Left ventricle myocardium superior (tissue), 1 donor: ENCODE results near the gene ENOX1. TPM values are rescaled to one million over a fixed set of nuclear protein-coding genes. Genes with fewer than 3 reads are reported as not detected.
"Not testable (repeated sequence)": the region's sequence is repeated elsewhere in the genome, so short reads cannot be mapped to it uniquely, and the experiment has no call there.

Experiments
- ATAC-seq: fragments of 200-7000 bp; cut with Tn5 transposase; one replicate; pipeline ENCODE4 v1.9.1; 2020; ENCODE audit warnings: mild to moderate bottlenecking, moderate library complexity
- DNase-seq: peaks from one replicate; pipeline ENCODE4 v3.0.0-alpha.2; 2020
- intact Hi-C: fragments of 100-400 bp; cut with micrococcal nuclease; formaldehyde crosslinking; loops from one replicate; pipeline ENCODE4 v1.11.0; 2022
- total RNA-seq: library from RNA; stranded (reverse); fragmentation: NEBNext Ultra II Directional; extraction: Animal tissue kit (Norgen Biotek cat#: 25700); gene quantifications from one replicate; pipeline ENCODE4 v1.2.1, GENCODE V29; 2021
- donor health status: DM: no; HTN: yes; CAD: no; lungs with severe emphysema.

Gene ENOX1
- total RNA-seq, 1 donor from 2014 or later = 6.8 TPM

DNA sequence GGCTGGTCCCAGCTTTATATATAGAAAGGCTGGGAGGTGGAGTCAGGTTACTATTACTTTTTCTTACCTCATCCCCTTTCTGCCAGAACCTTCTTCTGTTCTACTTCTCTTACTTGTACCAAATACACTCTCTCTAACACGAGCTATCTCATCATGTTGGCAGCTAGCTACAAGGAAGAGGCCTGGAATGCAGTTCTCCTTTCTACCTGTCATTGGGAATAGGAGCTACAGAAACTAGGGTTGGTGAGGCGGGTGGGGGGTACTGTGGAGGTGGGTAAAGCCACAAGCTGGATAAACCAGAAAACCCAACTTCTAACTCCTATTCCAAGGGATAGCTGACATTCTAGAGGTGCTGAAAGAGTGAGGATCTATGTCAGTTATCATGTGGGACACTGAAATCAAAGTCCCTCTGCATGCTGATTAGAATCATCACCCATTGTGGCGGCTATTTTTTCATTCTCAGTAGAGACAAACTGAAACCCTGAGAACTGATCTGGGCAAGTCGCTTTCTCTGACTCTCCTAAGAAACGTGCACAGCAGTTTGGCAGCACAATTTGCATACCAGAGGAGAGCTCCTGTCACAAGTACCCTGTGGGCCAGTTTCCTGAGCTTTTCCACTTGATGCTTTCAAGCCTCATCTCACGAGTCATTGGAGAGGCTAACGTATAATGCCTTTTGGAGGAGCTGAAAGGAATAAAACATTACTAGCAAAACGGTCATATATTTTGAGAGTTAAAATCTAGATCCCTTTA lies 358.1 kb downstream of the ENOX1 start:
- intact Hi-C loops = no loop called here
- DNase-seq (no peak), ATAC-seq (no peak)

DNA sequence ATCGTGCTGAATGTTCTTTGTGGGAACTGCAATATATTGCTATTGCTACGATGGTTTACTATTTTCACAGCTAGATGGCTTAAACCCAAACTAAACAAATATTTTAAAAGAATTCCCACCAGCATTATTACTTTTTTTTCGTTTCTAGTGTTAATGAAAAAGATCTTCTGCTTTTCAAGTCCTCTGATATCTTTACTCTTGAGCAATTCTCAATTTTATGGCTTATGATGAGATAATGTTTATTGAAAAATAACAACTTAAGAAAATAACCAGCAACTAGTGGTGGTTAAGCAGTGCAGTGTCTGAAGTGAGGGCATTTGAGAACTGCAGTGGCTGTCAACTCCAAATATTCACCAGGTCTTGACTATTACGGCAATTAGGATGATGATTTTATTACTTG lies 360.4 kb downstream of the ENOX1 start:
- ATAC-seq (no peak), DNase-seq (no peak)
- intact Hi-C loops = no loop called here

DNA sequence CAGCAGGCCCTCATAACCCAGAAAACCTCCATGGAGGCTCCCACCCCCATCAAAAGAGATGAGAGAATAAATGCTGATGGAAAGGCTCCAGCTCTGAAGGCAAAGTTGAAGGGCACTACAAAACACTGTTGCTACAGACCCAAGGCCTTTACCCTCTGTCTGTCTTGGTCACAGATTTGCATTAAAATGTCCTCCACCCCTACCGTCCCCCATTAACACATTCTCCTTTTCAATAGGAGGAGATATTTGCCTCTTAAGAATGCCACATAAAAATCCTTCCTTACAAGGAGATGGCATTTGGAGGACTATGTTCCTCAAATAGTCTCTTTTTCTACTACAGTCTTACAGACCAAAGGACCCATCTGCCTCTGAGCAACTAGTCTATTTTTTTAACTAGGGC lies 361.5 kb downstream of the ENOX1 start:
- DNase-seq (no peak), ATAC-seq (no peak)
- intact Hi-C loops = no loop called here

DNA sequence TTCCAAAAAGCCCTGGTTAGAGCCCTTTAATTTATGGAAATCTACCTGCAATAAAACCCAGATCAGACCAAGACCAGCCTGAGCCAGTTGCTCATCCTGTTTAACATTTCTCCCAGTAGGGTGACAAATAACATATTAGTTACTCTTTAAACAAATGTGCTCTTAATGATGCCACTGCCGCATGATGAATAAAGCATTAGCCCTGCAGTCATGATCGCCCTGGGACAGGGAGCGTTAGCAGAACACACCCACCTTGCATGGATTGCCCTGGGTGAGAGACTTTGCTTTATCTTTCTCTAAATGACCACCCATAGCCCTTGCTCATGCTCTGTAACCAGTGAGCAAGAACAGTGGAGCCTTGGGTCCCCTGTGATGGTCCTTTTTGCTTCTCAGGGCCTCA lies 362.4 kb downstream of the ENOX1 start:
- no peak for ATAC-seq
- DNase-seq = no peak
- intact Hi-C loops = no loop called here

DNA sequence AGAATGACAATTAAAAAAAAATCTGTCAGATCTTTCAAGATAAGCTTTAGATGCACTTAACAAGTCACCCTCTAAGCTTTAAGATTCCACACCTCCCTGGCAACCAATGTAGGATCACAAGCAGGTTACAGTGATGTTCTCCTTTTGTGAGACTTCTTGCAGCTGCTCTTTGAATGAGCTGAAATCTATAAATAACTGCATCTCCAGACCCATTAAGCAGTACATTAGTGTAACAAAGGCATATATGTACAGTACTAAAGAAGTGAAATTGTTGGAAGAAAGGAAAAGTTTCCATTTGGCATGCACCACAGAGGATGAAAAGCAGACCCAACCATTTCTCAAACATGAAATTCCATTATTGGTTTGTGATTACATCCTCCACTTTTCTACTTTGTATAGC lies 364.7 kb downstream of the ENOX1 start:
- ATAC-seq (no peak), DNase-seq (no peak)
- intact Hi-C loops = no loop called here

DNA sequence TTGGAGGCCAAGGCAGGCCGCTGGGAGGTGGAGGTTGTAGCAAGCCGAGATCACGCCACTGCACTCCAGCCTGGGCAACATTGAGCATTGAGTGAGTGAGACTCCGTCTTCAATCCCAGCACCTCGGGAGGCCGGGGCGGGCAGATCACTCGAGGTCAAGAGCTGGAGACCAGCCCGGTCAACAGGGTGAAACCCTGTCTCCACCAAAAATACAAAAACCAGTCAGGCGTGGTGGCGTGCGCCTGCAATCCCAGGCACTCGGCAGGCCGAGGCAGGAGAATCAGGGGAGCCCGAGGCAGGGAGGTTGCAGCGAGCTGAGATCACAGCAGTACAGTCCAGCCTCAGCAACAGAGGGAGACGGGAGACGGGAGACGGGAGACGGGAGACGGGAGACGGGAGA lies 369.9 kb downstream of the ENOX1 start:
- intact Hi-C loops, ATAC-seq, DNase-seq: not testable (repeated sequence)

DNA sequence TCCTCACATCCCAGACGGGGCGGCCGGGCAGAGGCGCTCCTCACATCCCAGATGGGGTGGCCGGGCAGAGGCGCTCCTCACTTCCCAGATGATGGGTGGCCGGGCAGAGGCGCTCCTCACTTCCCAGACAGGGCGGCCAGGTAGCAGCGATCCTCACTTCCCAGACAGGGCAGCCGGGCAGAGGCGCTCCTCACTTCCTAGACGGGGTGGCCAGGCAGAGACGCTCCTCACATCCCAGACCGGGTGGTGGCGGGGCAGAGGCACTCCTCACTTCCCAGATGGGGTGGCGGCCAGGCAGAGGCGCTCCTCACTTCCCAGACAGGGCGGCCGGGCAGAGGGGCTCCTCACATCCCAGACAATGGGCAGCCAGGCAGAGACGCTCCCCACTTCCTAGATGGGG lies 370.4 kb downstream of the ENOX1 start:
- ATAC-seq, intact Hi-C loops, DNase-seq: not testable (repeated sequence)

DNA sequence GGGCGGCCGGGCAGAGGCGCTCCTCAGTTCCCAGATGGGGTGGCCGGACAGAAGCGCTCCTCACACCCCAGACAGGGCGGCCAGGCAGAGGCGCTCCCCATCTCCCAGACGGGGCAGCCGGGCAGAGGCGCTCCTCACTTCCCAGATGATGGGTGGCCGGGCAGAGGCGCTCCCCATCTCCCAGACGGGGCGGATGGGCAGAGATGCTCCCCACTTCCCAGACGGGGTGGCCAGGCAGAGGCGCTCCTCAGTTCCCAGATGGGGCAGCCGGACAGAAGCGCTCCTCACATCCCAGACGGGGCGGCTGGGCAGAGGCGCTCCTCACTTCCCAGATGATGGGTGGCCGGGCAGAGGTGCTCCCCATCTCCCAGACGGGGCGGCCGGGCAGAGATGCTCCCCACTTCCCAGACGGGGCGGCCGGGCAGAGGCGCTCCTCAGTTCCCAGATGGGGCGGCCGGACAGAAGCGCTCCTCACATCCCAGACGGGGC lies 370.8 kb downstream of the ENOX1 start:
- intact Hi-C loops, ATAC-seq, DNase-seq: not testable (repeated sequence)

DNA sequence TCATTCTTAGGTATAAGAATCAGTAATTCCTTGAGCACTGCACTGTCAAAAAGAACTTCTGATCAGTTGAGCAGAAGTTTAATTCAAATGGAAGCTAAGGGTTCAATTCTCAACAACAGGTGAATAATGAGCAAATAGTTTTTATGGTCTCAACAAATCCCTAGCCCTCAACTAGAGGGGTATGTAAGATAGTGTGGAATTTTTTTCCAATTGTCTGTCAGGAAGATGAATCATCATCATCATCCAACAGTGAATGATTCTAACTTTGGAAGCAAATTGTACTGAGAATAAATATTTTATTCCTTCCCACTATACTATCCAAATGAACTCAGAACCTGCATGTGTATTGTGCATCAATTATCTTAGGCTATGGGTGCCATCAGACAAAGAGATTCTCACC lies 372.7 kb downstream of the ENOX1 start:
- DNase-seq (no peak), ATAC-seq (no peak)
- intact Hi-C loops = no loop called here

DNA sequence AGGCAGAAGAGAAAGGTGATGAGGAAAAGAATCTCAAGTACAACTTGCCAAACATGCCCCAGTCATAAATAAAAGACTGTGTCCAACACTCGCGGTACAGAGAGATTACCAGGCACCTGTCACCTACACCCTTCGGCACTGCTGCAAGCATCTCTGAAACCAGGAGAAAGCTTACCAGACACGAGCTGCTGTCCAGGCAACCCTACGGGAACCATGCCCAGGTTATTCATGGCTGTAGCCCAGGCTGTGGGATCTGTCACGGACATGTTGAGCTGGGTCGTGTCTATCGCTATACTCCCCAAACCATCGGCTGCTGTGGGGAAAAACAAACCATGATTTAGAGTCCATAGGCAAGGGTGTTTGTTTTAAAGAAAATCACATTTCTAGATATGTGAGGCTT lies 375.0 kb downstream of the ENOX1 start:
- ATAC-seq (peak; percentile 97), DNase-seq (peak; percentile 70)
- intact Hi-C loops = no loop called here

DNA sequence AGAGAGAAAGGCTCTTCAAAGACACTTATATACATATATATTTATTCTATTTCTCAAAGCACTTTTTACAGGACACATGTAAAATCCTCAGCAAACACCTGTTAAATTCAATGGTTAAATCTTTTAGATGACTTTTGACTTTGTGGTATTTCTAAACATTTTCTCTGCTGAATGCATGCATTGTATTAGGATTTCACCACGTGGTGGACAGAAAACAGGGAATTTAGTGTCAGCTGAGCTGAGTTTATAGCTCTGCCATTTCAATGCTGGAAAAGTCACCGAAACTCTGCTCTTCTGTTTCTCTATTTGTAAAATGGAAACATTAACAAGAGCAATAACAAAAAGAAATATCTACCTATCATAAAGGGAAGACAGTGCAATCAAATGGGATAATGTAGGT lies 375.6 kb downstream of the ENOX1 start:
- DNase-seq (no peak), ATAC-seq (no peak)
- intact Hi-C loops = no loop called here

DNA sequence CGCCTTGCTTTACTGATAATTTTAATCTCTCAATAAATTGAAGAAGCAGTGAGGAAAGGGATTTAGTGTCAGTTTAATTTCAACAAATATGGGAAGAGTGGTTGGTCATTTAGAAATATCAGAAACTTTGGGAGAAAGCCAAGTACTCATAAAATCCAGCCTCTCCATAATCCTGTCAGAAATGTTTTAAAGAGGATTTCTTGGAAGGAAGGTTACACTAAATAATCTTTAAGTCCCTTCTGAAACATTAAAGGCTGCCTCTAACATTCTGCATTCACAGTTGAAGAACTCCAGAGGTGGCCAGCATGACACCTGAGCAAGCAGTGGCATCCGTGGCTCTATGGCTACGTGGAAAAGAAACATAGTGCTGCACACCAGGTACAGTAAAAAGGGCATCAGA lies 378.5 kb downstream of the ENOX1 start:
- ATAC-seq (no peak), DNase-seq (no peak)

DNA sequence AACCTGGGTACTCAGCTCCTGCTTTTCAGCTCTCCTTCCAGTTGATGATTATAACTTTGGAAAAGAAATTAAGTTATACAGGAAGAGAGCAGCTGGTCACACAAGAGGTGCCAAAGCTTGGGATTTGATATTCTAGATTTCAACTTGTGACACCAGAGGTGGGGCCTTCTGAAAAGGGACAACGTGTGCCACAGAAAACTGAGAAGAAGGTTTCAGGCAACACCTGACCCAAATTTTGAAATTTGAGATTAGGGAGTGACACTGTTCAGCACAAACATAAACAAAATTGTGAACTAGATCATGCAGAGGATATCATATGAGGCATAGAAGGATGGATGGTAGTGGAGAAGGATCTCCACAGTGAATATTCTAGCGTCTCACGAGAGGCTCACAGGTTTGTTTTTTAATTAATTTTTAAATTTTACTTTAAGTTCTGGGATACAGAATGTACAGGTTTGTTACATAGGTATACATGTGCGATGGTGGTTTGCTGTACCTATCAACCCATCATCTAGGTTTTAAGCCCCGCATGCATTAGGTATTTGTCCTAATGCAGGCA lies 379.7 kb downstream of the ENOX1 start:
- intact Hi-C loops = no loop called here

More for the DNA sequence above, 378.5 kb downstream of the ENOX1 start:
- intact Hi-C loops = no loop called here

DNA sequence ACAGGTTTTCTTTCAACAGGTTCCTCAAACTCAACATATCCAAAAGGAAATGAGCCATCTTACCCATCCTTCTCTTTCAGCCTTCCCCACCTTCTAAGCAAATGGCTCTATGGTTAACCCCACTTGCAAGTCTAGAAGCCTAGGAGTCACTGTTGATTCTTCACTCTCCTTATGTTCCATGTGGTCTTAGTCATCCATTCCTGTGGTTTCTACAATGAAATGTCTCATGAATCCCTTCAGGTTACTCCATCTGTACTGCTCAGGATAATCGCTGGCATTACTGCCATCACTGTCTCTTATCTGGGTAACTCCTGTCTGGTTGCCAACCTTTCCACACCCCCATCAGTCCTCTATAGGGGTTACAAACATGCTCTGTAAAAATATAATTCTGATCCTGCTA lies 381.3 kb downstream of the ENOX1 start:
- DNase-seq (no peak), ATAC-seq (no peak)
- intact Hi-C loops = no loop called here

More for the DNA sequence above, 379.7 kb downstream of the ENOX1 start:
- no peak for DNase-seq
- ATAC-seq = no peak

DNA sequence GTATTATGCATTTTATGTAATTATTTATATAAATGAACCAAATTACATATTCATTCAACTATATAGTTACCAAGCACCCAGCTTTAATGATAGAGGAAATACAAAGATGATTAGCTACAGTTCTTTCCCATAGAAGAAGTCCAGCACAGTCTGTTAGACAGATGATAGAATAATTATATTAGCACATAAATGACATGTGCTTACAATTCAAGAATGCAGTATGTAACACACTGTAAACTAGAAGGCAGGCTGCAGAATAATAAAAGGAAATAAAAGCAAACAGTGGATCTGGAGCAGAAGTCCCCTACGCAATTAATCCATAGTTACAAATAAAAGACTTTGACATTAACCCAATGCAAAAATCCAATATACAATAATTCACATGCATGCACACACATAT lies 384.4 kb downstream of the ENOX1 start:
- intact Hi-C loops = no loop called here
- no peak for DNase-seq

DNA sequence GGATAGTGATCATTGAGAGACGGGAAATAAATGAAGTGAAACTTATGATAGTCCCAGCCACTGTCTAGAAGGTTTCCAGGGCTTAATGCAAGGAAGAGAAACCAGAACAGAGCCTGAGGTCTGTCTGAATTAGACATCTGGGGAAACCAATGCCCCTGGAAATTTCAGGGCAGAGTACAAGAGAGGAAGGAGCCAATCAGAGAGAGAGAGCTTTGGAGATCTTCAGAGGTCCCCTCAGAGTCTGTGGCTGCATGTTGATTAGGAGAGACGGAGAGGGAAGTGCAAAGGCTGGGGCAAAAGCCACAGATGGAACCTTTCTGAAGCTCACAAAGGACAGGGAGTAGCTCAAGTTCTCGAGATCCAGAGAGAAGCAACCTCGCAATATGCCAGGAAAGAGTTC lies 385.4 kb downstream of the ENOX1 start:
- ATAC-seq = no peak
- no peak for DNase-seq
- intact Hi-C loops = no loop called here

More for the DNA sequence above, 384.4 kb downstream of the ENOX1 start:
- ATAC-seq = no peak

DNA sequence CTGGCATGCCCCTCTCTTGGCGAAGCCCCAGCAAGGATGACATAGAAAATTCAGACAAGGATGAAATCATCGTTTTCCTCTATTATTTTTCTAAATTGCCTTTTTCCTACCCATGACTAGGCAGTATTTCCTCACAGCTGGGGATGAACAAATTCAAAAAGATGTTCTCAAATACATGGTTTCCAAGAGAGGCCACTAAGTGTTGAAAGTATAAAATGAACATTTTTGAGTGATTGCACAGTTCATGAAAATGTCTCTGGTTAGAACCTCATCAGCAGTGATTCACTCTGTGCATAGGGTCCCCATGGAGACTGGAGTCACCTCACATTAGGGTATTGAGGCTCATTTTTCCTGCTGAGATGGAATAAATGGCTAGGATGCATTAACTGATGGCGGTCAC lies 389.7 kb downstream of the ENOX1 start:
- intact Hi-C loops = no loop called here
- DNase-seq (no peak), ATAC-seq (no peak)

DNA sequence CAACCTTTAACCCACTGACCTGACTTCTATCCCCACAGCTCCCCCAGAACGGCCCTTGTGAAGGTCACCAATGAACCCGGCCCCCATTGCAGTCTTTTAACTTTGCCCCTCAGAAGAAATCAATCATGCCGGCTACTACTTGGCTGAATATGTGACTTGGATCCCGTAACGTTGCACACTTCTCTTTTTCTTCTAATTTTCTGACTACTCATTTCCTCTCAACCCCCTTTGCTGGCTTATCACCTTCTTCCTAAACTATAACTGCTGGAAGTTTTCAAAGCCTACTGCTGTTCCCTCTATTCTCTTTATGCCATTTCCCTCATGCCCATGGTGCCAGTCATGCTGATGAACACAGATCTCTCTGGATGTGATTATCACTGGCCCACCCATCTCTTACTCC lies 395.7 kb downstream of the ENOX1 start:
- DNase-seq = no peak
- intact Hi-C loops = no loop called here
- no peak for ATAC-seq

DNA sequence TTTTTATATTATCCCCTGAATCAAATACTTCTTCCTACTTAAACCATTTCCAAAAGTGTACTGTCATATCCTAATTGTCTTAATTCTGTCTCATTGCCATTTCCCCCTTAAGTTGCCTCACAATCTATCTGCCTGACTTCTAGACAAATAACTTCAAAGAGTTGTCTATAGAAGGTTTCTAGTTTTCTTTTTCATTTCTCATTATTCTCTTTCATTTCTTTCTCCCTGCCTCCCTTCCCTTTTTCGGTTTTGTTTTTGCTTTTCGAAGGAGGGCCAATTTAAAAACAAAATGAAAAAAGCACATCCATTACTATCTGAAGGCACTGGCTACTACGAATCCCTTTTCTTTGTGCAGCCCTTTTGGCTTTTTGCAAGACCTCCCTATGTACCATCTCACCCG lies 396.2 kb downstream of the ENOX1 start:
- intact Hi-C loops = no loop called here
- DNase-seq = no peak
- no peak for ATAC-seq

DNA sequence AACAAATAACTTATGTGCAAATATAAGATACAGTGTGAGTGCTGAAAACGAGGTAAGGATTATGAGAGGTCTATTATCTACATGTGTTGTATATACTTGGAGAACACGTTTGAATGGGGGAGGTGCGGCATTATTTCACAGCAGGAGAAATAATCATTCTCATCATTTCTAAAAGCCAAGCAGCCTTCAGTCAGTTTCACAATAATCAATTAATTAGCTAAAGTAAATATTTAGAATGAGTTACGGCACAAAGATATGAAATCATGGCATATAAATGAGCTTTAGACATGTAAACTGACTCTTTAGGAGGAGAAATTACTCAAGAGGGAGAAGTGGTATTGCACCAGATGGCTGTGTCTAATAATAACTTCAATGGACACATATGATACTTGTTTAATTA lies 396.8 kb downstream of the ENOX1 start:
- ATAC-seq (no peak), DNase-seq (no peak)
- intact Hi-C loops = no loop called here

DNA sequence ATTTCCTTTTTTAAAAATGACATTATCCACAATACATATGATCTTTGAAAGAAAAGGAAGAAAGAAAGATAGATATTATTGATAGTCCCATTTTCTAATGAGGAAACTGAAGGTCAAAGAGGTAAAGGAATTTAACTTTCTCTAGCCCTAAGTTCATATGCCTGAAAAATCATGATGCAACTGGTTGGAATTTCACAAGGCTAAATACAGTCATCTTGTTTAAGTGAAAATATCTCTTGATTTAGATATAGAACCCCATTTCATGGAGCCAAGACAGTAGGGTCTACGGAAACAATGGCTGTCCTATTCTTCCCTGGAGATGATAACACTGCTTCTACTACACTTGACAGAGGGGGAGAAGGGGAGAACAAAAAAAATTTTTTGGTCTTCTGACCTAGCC lies 397.2 kb downstream of the ENOX1 start:
- ATAC-seq = no peak
- no peak for DNase-seq
- intact Hi-C loops = no loop called here
